Naive B cell (primary cell): Measurements from ENCODE around the gene COL9A3. TPM values are rescaled to one million over a fixed set of nuclear protein-coding genes. Genes with fewer than 3 reads are reported as not detected.

ENCODE experiments used
- ATAC-seq, 2 donors: fragments of 150-1000 bp; cut with Tn5 transposase; 2 replicates each; pipeline ENCODE4 v1.10.0; 2021; ENCODE audit warnings: low read depth in 2 of 2, mild to moderate bottlenecking in 2 of 2, moderate library complexity in 2 of 2
- DNase-seq: peaks from one replicate; pipeline ENCODE4 v3.0.0; 2022
- H3K27ac Mint-ChIP-seq, 6 donors: one replicate each; pipeline ENCODE4 v1.8.0; 2020 to 2022; ENCODE audit warnings: mild to moderate bottlenecking in 6 of 6, mixed read lengths in 6 of 6, moderate library complexity in 5 of 6, inconsistent platforms in 2 of 6
- H3K27me3 Mint-ChIP-seq, 3 donors: one replicate each; pipeline ENCODE4 v1.8.0; 2021 to 2022; ENCODE audit warnings: mixed read lengths in 3 of 3, mild to moderate bottlenecking in 1 of 3
- H3K36me3 Mint-ChIP-seq, 2 donors: one replicate each; pipeline ENCODE4 v1.8.0; 2020 to 2022; ENCODE audit warnings: mixed read lengths in 2 of 2, inconsistent platforms in 1 of 2, mild to moderate bottlenecking in 1 of 2
- H3K4me1 Mint-ChIP-seq, 3 donors: one replicate each; pipeline ENCODE4 v1.8.0; 2020 to 2022; ENCODE audit warnings: mixed read lengths in 3 of 3, inconsistent platforms in 1 of 3, mild to moderate bottlenecking in 1 of 3, moderate library complexity in 1 of 3
- H3K4me3 Mint-ChIP-seq, 8 donors: one replicate each; pipeline ENCODE4 v1.8.0; 2020 to 2022; ENCODE audit warnings: mild to moderate bottlenecking in 8 of 8, mixed read lengths in 8 of 8, moderate library complexity in 8 of 8, inconsistent platforms in 2 of 8
- H3K9me3 Mint-ChIP-seq, 7 donors: one replicate each; pipeline ENCODE4 v1.8.0; 2020 to 2022; ENCODE audit warnings: mixed read lengths in 7 of 7, mild to moderate bottlenecking in 5 of 7, inconsistent platforms in 2 of 7, moderate library complexity in 1 of 7
- polyA plus RNA-seq, 6 donors: library from polyadenylated mRNA; unstranded; fragments of 300-500 nt; fragmentation: Illumina TruSeq; gene quantifications; one replicate each; pipeline ENCODE4 v1.2.3, GENCODE V29; 2021; ENCODE audit warnings: low read depth in 6 of 6

The COL9A3 gene
- polyA plus RNA-seq, 6 donors from 2014 or later: 1.2 to 19.6 (median 2.6) TPM

GRCh38 chr20:62804021-62804626 is 12.7 kb upstream of the COL9A3 start:
- DNase-seq (peak; percentile 38), ATAC-seq (peak; percentile 40 to 45)
- peaks cover 0 to 6% of the 10 kb centered on the region in 2 donors for H3K36me3 Mint-ChIP-seq
- peaks cover 25 to 34% (median 34%) of the 10 kb centered on the region in 3 donors for H3K4me1 Mint-ChIP-seq
- H3K27me3 Mint-ChIP-seq: no peaks in the 10 kb centered on the region
- H3K9me3 Mint-ChIP-seq: peaks cover 0 to 1% (median 0%) of the 10 kb centered on the region in 7 donors
- peak overlapping the region; percentile 90 to 100 (median 97) for H3K4me3 Mint-ChIP-seq
- peak overlapping the region; percentile 96 to 99 (median 98) for H3K27ac Mint-ChIP-seq

GRCh38 chr20:62804627-62805154 is 12.2 kb upstream of the COL9A3 start, which contains the start of gene OGFR:
OGFR (plus strand) TSS chr20:62804835; CDS start chr20:62804860, 25 bp downstream.
- Mint-ChIP-seq H3K9me3 (peaks cover 0 to 1% (median 0%) of the 10 kb centered on the region in 7 donors), H3K27me3 (no peaks in the 10 kb centered on the region), H3K27ac (peak within 1 kb of the TSS; percentile 96 to 99 (median 98)), H3K4me3 (peak within 1 kb of the TSS; percentile 90 to 100 (median 97)), H3K4me1 (peaks cover 25 to 34% (median 34%) of the 10 kb centered on the region in 3 donors), H3K36me3 (peaks cover 0 to 6% of the 10 kb centered on the region in 2 donors)
- ATAC-seq (peak; percentile 72 to 74), DNase-seq (peak; percentile 77)

GRCh38 chr20:62805155-62805710 is 11.6 kb upstream of the COL9A3 start:
- H3K36me3 Mint-ChIP-seq: peaks cover 0 to 3% of the 10 kb centered on the region in 2 donors
- ATAC-seq (peak; percentile 42 to 52), DNase-seq (no peak)
- H3K4me3 Mint-ChIP-seq: peak overlapping the region; percentile 78 to 97 (median 87)
- H3K27me3 Mint-ChIP-seq: no peaks in the 10 kb centered on the region
- peaks cover 0 to 1% (median 0%) of the 10 kb centered on the region in 7 donors for H3K9me3 Mint-ChIP-seq
- H3K4me1 Mint-ChIP-seq: peaks cover 25 to 34% (median 34%) of the 10 kb centered on the region in 3 donors
- H3K27ac Mint-ChIP-seq: peak overlapping the region in 3 of 6 donors; percentile 89 to 96 (median 90)

- H3K27me3 Mint-ChIP-seq: no peaks in the 10 kb centered on the region
- no peak for DNase-seq
- H3K9me3 Mint-ChIP-seq: peaks cover 0 to 1% (median 0%) of the 10 kb centered on the region in 7 donors
- H3K4me3 Mint-ChIP-seq: peak overlapping the region; percentile 77 to 90 (median 82)
- no peak for ATAC-seq
- H3K36me3 Mint-ChIP-seq: no peaks in the 10 kb centered on the region
- peaks cover 25 to 34% (median 34%) of the 10 kb centered on the region in 3 donors for H3K4me1 Mint-ChIP-seq
- H3K27ac Mint-ChIP-seq: peak overlapping the region in 3 of 6 donors; percentile 61 to 90 (median 89)
Measured at GRCh38 chr20:62805711-62806382, 11.0 kb upstream of the COL9A3 start.

- Mint-ChIP-seq H3K9me3 (peaks cover 0 to 1% (median 0%) of the 10 kb centered on the region in 7 donors), H3K4me3 (peak overlapping the region; percentile 76 to 90 (median 80)), H3K27ac (peak overlapping the region in 4 of 6 donors; percentile 6 to 83 (median 60)), H3K36me3 (peaks cover 0 to under 1% of the 10 kb centered on the region in 2 donors), H3K27me3 (no peaks in the 10 kb centered on the region), H3K4me1 (peaks cover 25 to 34% (median 34%) of the 10 kb centered on the region in 3 donors)
- DNase-seq: no peak
- no peak for ATAC-seq
Measured at GRCh38 chr20:62806383-62807050, 10.3 kb upstream of the COL9A3 start.

GRCh38 chr20:62807444-62808210 is 9.2 kb upstream of the COL9A3 start:
- H3K4me1 Mint-ChIP-seq: peaks cover 28 to 34% (median 34%) of the 10 kb centered on the region in 3 donors
- H3K4me3 Mint-ChIP-seq: peak overlapping the region in 6 of 8 donors; percentile 29 to 85 (median 46)
- peaks cover 0 to 1% (median 0%) of the 10 kb centered on the region in 7 donors for H3K9me3 Mint-ChIP-seq
- peaks cover 0 to 12% of the 10 kb centered on the region in 2 donors for H3K36me3 Mint-ChIP-seq
- ATAC-seq (no peak), DNase-seq (no peak)
- H3K27ac Mint-ChIP-seq: peak overlapping the region in 3 of 6 donors; percentile 38 to 84 (median 69)
- no peaks in the 10 kb centered on the region for H3K27me3 Mint-ChIP-seq

- peaks cover 28 to 34% (median 29%) of the 10 kb centered on the region in 3 donors for H3K4me1 Mint-ChIP-seq
- H3K36me3 Mint-ChIP-seq: peaks cover 0 to 13% of the 10 kb centered on the region in 2 donors
- DNase-seq: peak; percentile 71
- no peaks in the 10 kb centered on the region for H3K27me3 Mint-ChIP-seq
- peak; percentile 40 to 51 for ATAC-seq
- H3K4me3 Mint-ChIP-seq: peak overlapping the region in 7 of 8 donors; percentile 36 to 85 (median 61)
- peaks cover 0 to 1% (median 0%) of the 10 kb centered on the region in 7 donors for H3K9me3 Mint-ChIP-seq
- peak overlapping the region in 5 of 6 donors; percentile 39 to 84 (median 69) for H3K27ac Mint-ChIP-seq
Measured at GRCh38 chr20:62808211-62808865, 8.5 kb upstream of the COL9A3 start.

- Mint-ChIP-seq H3K4me3 (no peak overlapping the region), H3K36me3 (peaks cover 0 to 13% of the 10 kb centered on the region in 2 donors), H3K27ac (no peak overlapping the region), H3K27me3 (peaks cover 0 to 5% (median 4%) of the 10 kb centered on the region in 3 donors), H3K4me1 (peaks cover 19 to 24% (median 20%) of the 10 kb centered on the region in 3 donors), H3K9me3 (no peaks in the 10 kb centered on the region)
- ATAC-seq (no peak), DNase-seq (no peak)
Measured at GRCh38 chr20:62809530-62810428, 7.1 kb upstream of the COL9A3 start.

- ATAC-seq: no peak
- H3K9me3 Mint-ChIP-seq: no peaks in the 10 kb centered on the region
Measured at GRCh38 chr20:62811320-62811719, 5.5 kb upstream of the COL9A3 start.

GRCh38 chr20:62811720-62812119 is 5.1 kb upstream of the COL9A3 start:
- Mint-ChIP-seq H3K27me3 (peaks cover 7 to 18% (median 15%) of the 10 kb centered on the region in 3 donors), H3K4me3 (no peak overlapping the region), H3K36me3 (peaks cover 0 to 13% of the 10 kb centered on the region in 2 donors), H3K27ac (peak overlapping the region in 1 of 6 donors; percentile 26), H3K9me3 (no peaks in the 10 kb centered on the region), H3K4me1 (peaks cover 17 to 23% (median 22%) of the 10 kb centered on the region in 3 donors)
- no peak for ATAC-seq
- DNase-seq: no peak

More at GRCh38 chr20:62811320-62811719, 5.5 kb upstream of the COL9A3 start:
- no peak overlapping the region for H3K27ac Mint-ChIP-seq
- H3K4me1 Mint-ChIP-seq: peaks cover 20 to 27% (median 24%) of the 10 kb centered on the region in 3 donors
- DNase-seq: no peak
- peaks cover 7 to 18% (median 15%) of the 10 kb centered on the region in 3 donors for H3K27me3 Mint-ChIP-seq
- H3K36me3 Mint-ChIP-seq: peaks cover 0 to 13% of the 10 kb centered on the region in 2 donors
- H3K4me3 Mint-ChIP-seq: no peak overlapping the region
